IMR-90 (cell line): Measurements from ENCODE around the gene L3MBTL4.

Experiments
- FOS ChIP-seq: fragments of 150-350 bp; IDR thresholded peaks from 2 replicates; pipeline ENCODE4 v1.6.1; 2016; ENCODE audit warnings: low read depth, low read length
- MAZ ChIP-seq: IDR thresholded peaks from 2 replicates; pipeline ENCODE4 v1.6.1; 2012; ENCODE audit warnings: low read depth, mild to moderate bottlenecking, low read length, improper control_type of control experiment, moderate library complexity, borderline replicate concordance
- MXI1 ChIP-seq: IDR thresholded peaks from 2 replicates; pipeline ENCODE4 v1.6.1; 2012; ENCODE audit warnings: low read depth, mild to moderate bottlenecking, low read length, moderate library complexity, borderline replicate concordance
- POLR2A ChIP-seq: IDR thresholded peaks from 2 replicates; pipeline ENCODE4 v1.6.1; 2012; ENCODE audit warnings: mild to moderate bottlenecking, low read depth, low read length
- RAD21 ChIP-seq: IDR thresholded peaks from 2 replicates; pipeline ENCODE4 v1.6.1; 2012; ENCODE audit warnings: low read length, improper control_type of control experiment
- RFX5 ChIP-seq: IDR thresholded peaks from 2 replicates; pipeline ENCODE4 v1.8.0; 2012; ENCODE audit warnings: low read depth, mild to moderate bottlenecking, low read length, moderate library complexity
- SMC3 ChIP-seq: fragments of 150-350 bp; IDR thresholded peaks from 2 replicates; pipeline ENCODE4 v1.6.1; 2016; ENCODE audit warnings: low read depth, mild to moderate bottlenecking, antibody characterized with exemption, low read length, moderate library complexity
- TF ChIP-seq, protein P1 (sequence below): conservative IDR thresholded peaks from 2 replicates; pipeline ENCODE4 v1.5.1; 2012; ENCODE audit warnings: mild to moderate bottlenecking, low read depth, low read length, improper control_type of control experiment

DNA sequence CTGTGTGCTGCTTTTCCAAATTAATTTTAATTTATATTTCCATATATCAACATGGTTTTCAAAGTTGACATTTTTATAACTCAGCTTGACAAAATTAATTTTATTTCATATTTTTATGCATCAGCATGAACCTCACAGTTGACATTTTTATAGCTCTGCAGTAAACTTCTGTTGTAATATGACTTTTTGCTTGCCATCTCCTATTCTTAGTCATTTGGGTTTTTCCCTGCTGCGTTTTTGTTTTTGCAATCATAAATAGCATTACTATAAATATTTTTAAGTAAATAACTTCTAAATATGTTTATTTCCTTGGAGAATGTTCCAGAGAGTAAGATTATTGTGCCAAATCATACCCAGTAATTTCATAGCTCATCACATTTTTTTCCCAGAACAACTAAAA, 21.0 kb upstream of the L3MBTL4 start:
- TF ChIP-seq POLR2A (no peak), RAD21 (no peak), MAZ (no peak), RFX5 (no peak), MXI1 (no peak), SMC3 (no peak), FOS (no peak)
- TF ChIP-seq, protein P1, sequence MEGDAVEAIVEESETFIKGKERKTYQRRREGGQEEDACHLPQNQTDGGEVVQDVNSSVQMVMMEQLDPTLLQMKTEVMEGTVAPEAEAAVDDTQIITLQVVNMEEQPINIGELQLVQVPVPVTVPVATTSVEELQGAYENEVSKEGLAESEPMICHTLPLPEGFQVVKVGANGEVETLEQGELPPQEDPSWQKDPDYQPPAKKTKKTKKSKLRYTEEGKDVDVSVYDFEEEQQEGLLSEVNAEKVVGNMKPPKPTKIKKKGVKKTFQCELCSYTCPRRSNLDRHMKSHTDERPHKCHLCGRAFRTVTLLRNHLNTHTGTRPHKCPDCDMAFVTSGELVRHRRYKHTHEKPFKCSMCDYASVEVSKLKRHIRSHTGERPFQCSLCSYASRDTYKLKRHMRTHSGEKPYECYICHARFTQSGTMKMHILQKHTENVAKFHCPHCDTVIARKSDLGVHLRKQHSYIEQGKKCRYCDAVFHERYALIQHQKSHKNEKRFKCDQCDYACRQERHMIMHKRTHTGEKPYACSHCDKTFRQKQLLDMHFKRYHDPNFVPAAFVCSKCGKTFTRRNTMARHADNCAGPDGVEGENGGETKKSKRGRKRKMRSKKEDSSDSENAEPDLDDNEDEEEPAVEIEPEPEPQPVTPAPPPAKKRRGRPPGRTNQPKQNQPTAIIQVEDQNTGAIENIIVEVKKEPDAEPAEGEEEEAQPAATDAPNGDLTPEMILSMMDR = no peak
